Thyroid gland (tissue), 4 donors: ENCODE measurements around the gene GRM4.

Experiments used
- CTCF ChIP-seq, 6 experiments: fragments of 200-600 bp in 3 of 6; fragments of 450-650 bp in 3 of 6; sonication (generic) in 3 of 6; IDR thresholded peaks; one replicate each; pipeline ENCODE4 v1.5.1; 2016 to 2019; ENCODE audit warnings: antibody characterized with exemption in 6 of 6, mild to moderate bottlenecking in 2 of 6, inconsistent platforms in 1 of 6, moderate library complexity in 1 of 6
- POLR2A ChIP-seq, 2 donors: fragments of 450-650 bp; IDR thresholded peaks; one replicate each; pipeline ENCODE4 v1.6.1; 2017; ENCODE audit warnings: antibody characterized with exemption in 2 of 2, mild to moderate bottlenecking in 2 of 2, moderate library complexity in 1 of 2

GRCh38 chr6:34043359-34043758, 102.5 kb downstream of the GRM4 start:
- TF ChIP-seq CTCF (IDR thresholded peaks at IDR 0.05): no peak
- TF ChIP-seq POLR2A (IDR thresholded peaks at IDR 0.05): no peak
